Right atrium auricular region (tissue), 2 donors: ENCODE measurements around the gene DPH7. TPM values are rescaled to one million over a fixed set of nuclear protein-coding genes. Genes with fewer than 3 reads are reported as not detected.

Experiments used
- DNase-seq: peaks from one replicate; pipeline ENCODE4 v3.0.0-alpha.2; 2019; ENCODE audit warnings: low spot score
- H3K27ac ChIP-seq, 2 donors: fragments of 200-600 bp; sonication (generic); 1 replicate in 1 of 2; 2 replicates in 1 of 2; pipeline ENCODE4 v1.5.1; 2016 to 2019
- H3K27me3 ChIP-seq, 2 donors: fragments of 200-600 bp; sonication (generic); one replicate each; pipeline versions ENCODE4 v1.5.1 to v1.6.0; 2017 to 2019
- H3K36me3 ChIP-seq: fragments of 200-600 bp; sonication (generic); one replicate; pipeline ENCODE4 v1.5.1; 2016
- H3K4me1 ChIP-seq, 2 donors: fragments of 200-600 bp; sonication (generic); one replicate each; pipeline versions ENCODE4 v1.5.1 to v1.6.0; 2017 to 2019
- H3K4me3 ChIP-seq, 2 donors: fragments of 200-600 bp; sonication (generic); 1 replicate in 1 of 2; 2 replicates in 1 of 2; pipeline ENCODE4 v1.5.1; 2017 to 2019; ENCODE audit warnings: mild to moderate bottlenecking in 1 of 2, moderate library complexity in 1 of 2
- H3K9me3 ChIP-seq, 2 donors: fragments of 200-600 bp; sonication (generic); one replicate each; pipeline ENCODE4 v1.5.1; 2019
- CTCF ChIP-seq, 2 donors: fragments of 200-600 bp; sonication (generic); IDR thresholded peaks; one replicate each; pipeline ENCODE4 v1.5.1; 2019; ENCODE audit warnings: antibody characterized with exemption in 2 of 2
- total RNA-seq, 2 donors: library from RNA; depleted of rRNA; stranded (reverse); fragments of >200 nt; gene quantifications; one replicate each; pipeline ENCODE4 v1.1.0, GENCODE V29; 2016

Gene DPH7
- total RNA-seq, 2 donors from 2014 or later: 17.9 to 21.0 TPM

DNA sequence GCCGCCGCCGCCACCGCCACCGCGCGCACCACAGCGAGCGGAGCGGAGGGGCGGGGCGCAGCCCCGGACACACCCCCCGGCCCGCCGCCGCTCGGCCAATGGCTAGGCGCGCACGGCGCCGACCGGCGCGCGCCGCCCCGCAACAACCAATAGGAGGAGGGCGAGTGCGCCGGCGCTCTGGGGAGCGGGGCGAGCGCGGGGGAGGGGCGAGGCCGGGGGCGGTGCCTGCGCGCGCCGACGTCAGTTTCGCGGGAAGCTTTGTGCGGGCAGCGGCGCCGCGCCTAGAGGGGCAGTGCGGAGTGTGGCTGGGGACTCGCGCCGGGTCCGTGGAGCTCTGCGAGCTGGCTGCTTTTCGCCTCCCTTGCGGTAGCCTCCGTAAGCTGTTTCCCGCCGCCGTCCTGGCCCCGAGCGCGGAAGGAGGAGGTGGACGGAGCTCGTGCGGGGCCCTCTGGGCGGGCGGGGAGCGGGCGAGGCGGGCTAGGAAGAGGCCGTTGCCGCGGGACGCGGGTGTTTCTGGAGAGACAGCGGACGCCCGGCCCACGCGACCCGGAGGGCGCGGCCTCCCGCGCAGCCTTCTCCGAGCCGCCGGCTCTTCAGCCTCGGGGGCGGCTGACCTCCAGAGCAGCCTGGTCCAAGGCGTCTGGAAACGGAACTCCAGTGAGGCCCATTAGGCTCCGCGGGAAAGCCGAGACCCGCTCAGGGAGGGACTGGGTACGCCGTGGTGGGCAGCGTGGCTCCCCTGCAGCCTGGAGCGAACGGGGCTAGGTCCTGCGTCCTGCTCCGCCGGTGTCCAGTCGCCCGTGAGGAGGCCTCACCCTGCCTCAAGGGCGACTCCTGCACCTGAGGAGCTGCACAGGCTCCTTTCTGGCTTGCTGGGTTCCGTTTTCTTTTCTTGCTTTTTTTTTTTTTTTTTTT is 12.0 kb upstream of the DPH7 start, which contains the start of gene ZMYND19:
ZMYND19 (minus strand) TSS at position 44 of the 915 bp plus-strand sequence. CDS start 249 bp downstream, outside the sequence.
- peak; percentile 90 for DNase-seq
- Histone ChIP-seq H3K9me3 (no peaks in the 10 kb centered on the region), H3K4me1 (peaks cover 0 to 20% of the 10 kb centered on the region in 2 donors), H3K36me3 (peaks cover 25% of the 10 kb centered on the region), H3K4me3 (peak within 1 kb of the TSS; percentile 55 to 91), H3K27ac (peak within 1 kb of the TSS in 1 of 2 donors; percentile 57), H3K27me3 (no peaks in the 10 kb centered on the region)
- peak in 1 of 2 donors; percentile 17 for TF ChIP-seq CTCF (IDR thresholded peaks at IDR 0.05)

- Histone ChIP-seq H3K36me3 (peaks cover 26% of the 10 kb centered on the region), H3K27ac (no peak overlapping the region), H3K4me1 (peaks cover 0 to 20% of the 10 kb centered on the region in 2 donors), H3K9me3 (no peaks in the 10 kb centered on the region), H3K4me3 (peak overlapping the region; percentile 52 to 61), H3K27me3 (no peaks in the 10 kb centered on the region)
- no peak for DNase-seq
- no peak for TF ChIP-seq CTCF (IDR thresholded peaks at IDR 0.05)
Measured at GRCh38 chr9:137590123-137590468, 11.4 kb upstream of the DPH7 start.

- TF ChIP-seq CTCF (IDR thresholded peaks at IDR 0.05): no peak
- Histone ChIP-seq H3K4me3 (peak overlapping the region; percentile 52 to 61), H3K9me3 (no peaks in the 10 kb centered on the region), H3K4me1 (peaks cover 0 to 20% of the 10 kb centered on the region in 2 donors), H3K27me3 (no peaks in the 10 kb centered on the region), H3K36me3 (peaks cover 26% of the 10 kb centered on the region), H3K27ac (no peak overlapping the region)
- DNase-seq: no peak
Measured at GRCh38 chr9:137589441-137590122, 10.9 kb upstream of the DPH7 start.

- no peak for DNase-seq
- Histone ChIP-seq H3K27ac (no peak overlapping the region), H3K9me3 (no peaks in the 10 kb centered on the region), H3K27me3 (no peaks in the 10 kb centered on the region), H3K36me3 (peaks cover 26% of the 10 kb centered on the region), H3K4me1 (peaks cover 0 to 20% of the 10 kb centered on the region in 2 donors), H3K4me3 (no peak overlapping the region)
- TF ChIP-seq CTCF (IDR thresholded peaks at IDR 0.05): no peak
Measured at GRCh38 chr9:137588891-137589290, 10.2 kb upstream of the DPH7 start.

DNA sequence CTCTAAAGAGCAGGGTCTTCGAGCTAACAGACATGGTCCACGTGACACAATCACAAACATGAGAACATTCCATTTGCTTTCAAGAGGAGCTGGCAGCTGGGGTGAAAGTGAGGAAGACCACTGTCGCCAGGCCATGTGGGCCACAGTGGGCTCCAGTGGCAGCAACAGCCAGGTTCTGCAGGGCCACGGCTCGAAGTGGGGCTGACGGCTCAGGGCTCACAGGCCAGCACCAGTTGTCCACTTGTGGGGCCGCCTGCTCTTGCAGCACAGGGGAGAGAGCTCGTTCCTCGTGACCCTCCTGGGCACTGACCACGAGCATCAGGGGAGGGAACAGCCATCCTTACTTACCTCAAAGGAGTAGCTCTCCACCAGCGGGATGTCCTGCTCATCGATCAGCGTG is 9.6 kb upstream of the DPH7 start:
- no peaks in the 10 kb centered on the region for H3K27me3 ChIP-seq
- H3K36me3 ChIP-seq: peaks cover 28% of the 10 kb centered on the region
- H3K27ac ChIP-seq: no peak overlapping the region
- H3K4me1 ChIP-seq: peaks cover 0 to 20% of the 10 kb centered on the region in 2 donors
- H3K9me3 ChIP-seq: no peaks in the 10 kb centered on the region
- DNase-seq: no peak
- no peak overlapping the region for H3K4me3 ChIP-seq
- TF ChIP-seq CTCF (IDR thresholded peaks at IDR 0.05): no peak
